ENCODE results near the gene FGF21.
"Not testable (repeated sequence)": the region's sequence is repeated elsewhere in the genome, so short reads cannot be mapped to it uniquely, and the experiment has no call there.

The FGF21 gene

GRCh38 chr19:48755084-48755641 is at the start of gene FGF21:
Gene FGF21 (plus strand): TSS chr19:48755524. CDS start chr19:48756237, 713 bp downstream.
- no peak for ATAC-seq

GRCh38 chr19:48708471-48708870 is 46.9 kb upstream of the FGF21 start:
- ATAC-seq = no peak

GRCh38 chr19:48711106-48711662 is 44.1 kb upstream of the FGF21 start:
- no peak for ATAC-seq

- ATAC-seq = no peak
These were observed 42.1 kb upstream of the FGF21 start for GRCh38 chr19:48713041-48713863.

GRCh38 chr19:48713864-48714755 is 41.2 kb upstream of the FGF21 start:
- peak; percentile 91 to 92 for ATAC-seq

- no peak for ATAC-seq
These were observed 40.3 kb upstream of the FGF21 start for GRCh38 chr19:48714759-48715675.

- ATAC-seq = no peak
These were observed 39.6 kb upstream of the FGF21 start for GRCh38 chr19:48715681-48716171.

GRCh38 chr19:48716562-48717291 is 38.6 kb upstream of the FGF21 start:
- ATAC-seq = no peak

- not testable (repeated sequence) for ATAC-seq
These were observed 37.2 kb upstream of the FGF21 start for GRCh38 chr19:48718106-48718505.

- no peak for ATAC-seq
These were observed 36.6 kb upstream of the FGF21 start for GRCh38 chr19:48718711-48719231.

GRCh38 chr19:48719263-48720171 is 35.8 kb upstream of the FGF21 start, which contains the start of gene MAMSTR:
Gene MAMSTR (minus strand): TSS chr19:48719725. CDS start chr19:48719031, 694 bp downstream.
- ATAC-seq = no peak

GRCh38 chr19:48720251-48720612 is 35.1 kb upstream of the FGF21 start:
- peak in 1 of 2 donors; percentile 1 for ATAC-seq

GRCh38 chr19:48720613-48721296 is 34.6 kb upstream of the FGF21 start:
- peak; percentile 90 to 93 for ATAC-seq

GRCh38 chr19:48722196-48722708 is 33.1 kb upstream of the FGF21 start:
- ATAC-seq = no peak

- ATAC-seq = peak; percentile 50 to 53
These were observed 30.2 kb upstream of the FGF21 start for GRCh38 chr19:48724796-48725753.

GRCh38 chr19:48726556-48726955 is 28.8 kb upstream of the FGF21 start:
- ATAC-seq = peak in 1 of 2 donors; percentile 48
